Spleen (tissue), 7 donors: Measurements from ENCODE around the gene GAREM1.

Source experiments
- CTCF ChIP-seq, 11 experiments: fragments of 200-600 bp in 7 of 11; fragments of 450-650 bp in 4 of 11; sonication (generic) in 4 of 11; IDR thresholded peaks in 8 of 11; conservative IDR thresholded peaks in 3 of 11; 1 replicate in 7 of 11; 2 replicates in 4 of 11; pipeline versions ENCODE4 v1.4.0 to v1.8.0; 2016 to 2021; ENCODE audit warnings: antibody characterized with exemption in 11 of 11, inconsistent platforms in 4 of 11, mild to moderate bottlenecking in 1 of 11
- POLR2A ChIP-seq, 3 donors: fragments of 450-650 bp; IDR thresholded peaks; one replicate each; pipeline ENCODE4 v1.5.1; 2017; ENCODE audit warnings: antibody characterized with exemption in 3 of 3, mild to moderate bottlenecking in 1 of 3
- donor health status: DM: no; HTN: no; CAD: no; lungs with moderate emphysema.
- donor health status: DM: no; HTN: no; CAD: no.
- donor health status: DM: no; HTN: no; CAD: no.

GRCh38 chr18:32251466-32251865, 219.2 kb downstream of the GAREM1 start:
- TF ChIP-seq CTCF (IDR thresholded peaks at IDR 0.05 in 8 of 11, conservative IDR thresholded peaks at IDR 0.05 in 3 of 11) (no peak), POLR2A (IDR thresholded peaks at IDR 0.05) (no peak)
